GM12891 (cell line): ENCODE data around the gene RALGPS1.

Source experiments
- POLR2A ChIP-seq: IDR thresholded peaks from 2 replicates; pipeline ENCODE4 v1.6.1; 2011; ENCODE audit warnings: low read depth, low read length, control low read depth
- POLR2AphosphoS5 ChIP-seq: IDR thresholded peaks from 2 replicates; pipeline ENCODE4 v1.6.1; 2011; ENCODE audit warnings: low read depth, low read length, control low read depth
- POU2F2 ChIP-seq: IDR thresholded peaks from 2 replicates; pipeline ENCODE4 v1.6.1; 2011; ENCODE audit warnings: low read depth, mild to moderate bottlenecking, control low read depth, low read length, moderate library complexity
- SPI1 ChIP-seq: IDR thresholded peaks from 2 replicates; pipeline ENCODE4 v1.6.1; 2011; ENCODE audit warnings: low read depth, low read length, control low read depth
- TAF1 ChIP-seq: IDR thresholded peaks from 2 replicates; pipeline ENCODE4 v1.6.1; 2011; ENCODE audit warnings: low read depth, low read length, control low read depth

- TF ChIP-seq POLR2A (no peak), POLR2AphosphoS5 (no peak), POU2F2 (no peak), SPI1 (peak; percentile 74), TAF1 (no peak)
Observed at GRCh38 chr9:127049044-127049443, 134.5 kb downstream of the RALGPS1 start.
